Stimulated activated CD4-positive, alpha-beta T cell treated with anti-CD3 and anti-CD28 coated beads, TNF-alpha, amount 100 ng/mL, for 24 hours (primary cell): ENCODE results near the gene LRRC42.

Source experiments
- DNase-seq, 3 experiments: peaks; one replicate each; pipeline ENCODE4 v3.0.0-alpha.2; 2020; ENCODE audit warnings: low read depth in 3 of 3

Gene LRRC42

DNA sequence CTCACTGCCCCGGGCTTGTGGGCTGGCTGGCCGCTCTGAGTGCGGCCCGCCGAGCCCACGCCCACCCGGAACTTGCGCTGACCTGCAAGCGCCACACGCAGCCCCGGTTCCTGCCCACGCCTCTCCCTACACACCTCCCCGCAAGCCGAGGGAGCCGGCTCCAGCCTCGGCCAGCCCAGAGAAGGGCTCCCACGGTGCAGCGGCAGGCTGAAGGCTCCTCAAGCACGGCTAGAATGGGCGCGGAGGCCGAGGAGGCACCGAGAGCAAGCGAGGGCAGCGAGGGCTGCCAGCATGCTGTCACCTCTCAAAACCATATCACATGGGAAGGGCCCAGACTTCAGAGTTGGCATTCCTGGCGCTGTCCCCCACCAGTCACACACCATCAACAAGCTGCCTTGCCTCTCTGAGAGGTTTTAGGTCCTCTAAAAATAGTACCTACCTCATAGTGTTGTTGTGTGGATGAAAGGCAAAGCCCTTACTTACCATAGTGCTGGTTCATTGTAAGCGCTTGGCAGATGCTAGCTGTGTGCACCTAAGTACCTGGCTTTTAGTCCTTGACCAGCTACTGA, 58.4 kb downstream of the LRRC42 start:
- no peak for DNase-seq

DNA sequence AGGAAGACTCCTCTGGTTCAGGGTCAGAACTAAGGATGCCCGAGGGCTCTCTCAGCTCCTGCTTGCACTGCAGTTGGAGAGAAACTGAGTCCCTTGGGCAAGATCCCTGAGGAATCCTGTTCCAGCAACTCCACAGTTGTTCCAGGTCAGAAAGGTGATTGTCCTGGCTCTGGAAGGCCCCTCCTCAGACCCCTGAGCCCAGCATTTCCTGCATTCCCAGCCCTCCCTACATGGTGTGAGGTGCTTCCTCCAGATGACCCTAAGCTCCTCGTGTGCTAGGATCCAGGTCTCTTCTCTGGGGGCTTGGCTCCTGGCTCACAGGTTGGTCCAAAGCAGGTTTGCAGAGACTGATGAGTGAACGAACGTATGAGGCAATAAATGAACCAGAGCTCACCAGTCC, 60.4 kb downstream of the LRRC42 start:
- no peak for DNase-seq

GRCh38 chr1:54007613-54008012, 61.5 kb downstream of the LRRC42 start:
- no peak for DNase-seq

- DNase-seq = no peak
Observed at GRCh38 chr1:54008876-54009275, 62.7 kb downstream of the LRRC42 start.

GRCh38 chr1:54009406-54009805, 63.3 kb downstream of the LRRC42 start:
- no peak for DNase-seq

- DNase-seq = no peak
Observed at GRCh38 chr1:54010415-54011117, 64.4 kb downstream of the LRRC42 start.

DNA sequence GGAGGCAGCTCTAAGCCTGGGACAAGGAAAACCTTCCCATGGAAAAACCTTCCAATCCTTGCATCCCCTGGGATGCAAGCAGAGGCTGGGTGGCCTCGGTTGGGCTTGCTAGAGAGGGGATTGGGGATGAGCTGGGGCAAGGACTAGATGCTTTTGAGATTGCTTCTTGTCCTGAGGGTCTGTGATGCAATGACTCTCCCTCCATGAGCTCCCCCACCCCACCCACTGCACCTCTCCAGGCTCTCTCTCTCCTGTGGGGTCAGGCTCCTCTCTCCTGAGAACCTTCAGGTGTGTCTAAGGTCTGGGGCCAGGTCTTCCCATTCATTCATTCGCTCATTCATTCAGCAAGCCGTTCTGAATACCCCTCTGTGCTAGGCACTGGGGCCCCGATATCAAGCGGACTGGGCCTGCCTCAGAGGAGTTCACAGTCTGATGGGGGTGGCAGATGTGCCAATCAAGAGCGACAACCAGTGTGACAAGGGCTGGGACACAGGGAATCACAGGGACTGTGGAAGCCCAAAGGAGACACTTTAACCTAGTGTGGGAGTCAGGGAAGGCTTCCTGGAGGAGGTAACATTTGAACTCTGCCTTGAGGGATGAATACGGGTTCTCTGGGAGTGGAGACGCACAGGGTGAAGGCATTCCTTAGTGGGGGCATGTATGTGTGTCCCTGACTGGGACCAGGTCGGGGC, 65.3 kb downstream of the LRRC42 start:
- DNase-seq = no peak

DNA sequence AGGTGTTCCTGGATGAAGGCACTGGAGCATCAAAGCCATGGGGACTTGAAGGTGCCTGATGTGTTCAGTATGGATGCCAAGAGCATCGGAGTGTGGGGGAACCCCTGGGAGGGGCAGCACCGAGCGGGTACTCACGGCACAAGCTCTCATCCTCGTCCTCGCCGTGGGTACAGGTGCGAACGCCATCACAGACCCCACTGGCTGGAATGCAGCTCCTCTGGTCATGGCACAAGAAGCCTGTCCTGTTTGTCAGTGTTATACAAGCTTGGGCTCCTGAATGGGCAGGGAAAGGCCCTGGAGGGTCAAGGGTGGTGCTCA, 65.8 kb downstream of the LRRC42 start:
- no peak for DNase-seq

DNA sequence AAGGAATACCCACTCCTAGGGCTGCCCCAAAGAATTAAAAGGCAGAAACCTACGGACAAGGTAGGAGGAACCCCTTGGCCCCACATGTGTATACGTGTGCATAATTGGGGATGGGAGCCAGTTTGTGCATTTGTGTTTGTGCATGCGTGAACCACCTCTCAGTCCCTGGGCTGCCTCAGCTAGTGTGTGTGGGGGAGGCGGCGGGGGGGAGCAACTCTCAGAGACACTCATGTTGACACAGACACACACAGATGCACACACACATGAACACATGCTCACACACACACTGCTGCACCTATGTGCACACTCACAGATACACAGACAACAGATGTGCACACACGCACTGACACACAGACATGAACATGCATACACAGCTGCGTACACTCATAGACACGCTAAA, 66.7 kb downstream of the LRRC42 start:
- DNase-seq = no peak

DNA sequence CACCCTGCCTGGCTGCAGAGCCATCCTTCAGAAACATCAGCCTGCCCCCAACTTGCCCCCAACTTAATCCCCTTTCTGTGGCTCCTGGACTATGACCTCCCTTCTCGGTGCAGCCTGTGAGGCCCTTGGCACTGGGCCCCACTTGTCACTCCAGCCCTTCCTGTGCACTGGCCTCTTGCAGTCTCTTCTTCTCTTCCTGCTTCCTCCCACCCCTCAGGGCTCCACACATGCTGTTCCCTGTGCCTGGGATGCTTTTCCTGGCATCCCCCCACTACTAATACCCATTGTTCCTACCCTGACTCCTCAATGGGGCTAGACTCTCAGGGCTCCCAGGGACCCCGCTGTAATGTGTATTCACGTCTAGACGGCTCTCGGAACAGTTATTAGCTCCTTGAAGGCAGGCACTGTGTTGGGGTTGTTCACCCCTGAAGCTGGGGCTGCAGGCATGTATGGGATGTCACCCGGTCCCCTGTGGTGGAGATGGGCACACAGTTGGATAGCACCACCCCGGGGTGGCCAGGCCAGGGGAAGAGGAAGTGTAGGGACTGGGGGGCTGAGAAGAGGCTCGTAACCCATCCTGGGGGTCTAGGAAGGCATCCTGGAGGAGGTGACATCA, 67.4 kb downstream of the LRRC42 start:
- no peak for DNase-seq

- no peak for DNase-seq
Observed at GRCh38 chr1:54014009-54014629, 68.0 kb downstream of the LRRC42 start.

- no peak for DNase-seq
Observed at GRCh38 chr1:54016343-54017282, 70.5 kb downstream of the LRRC42 start.
